GM10847 (cell line): ENCODE data around the gene SELENOP.

ENCODE experiments used
- POLR2A ChIP-seq: IDR thresholded peaks from 2 replicates; pipeline ENCODE4 v1.6.1; 2011; ENCODE audit not compliant: insufficient read length; ENCODE audit errors: extremely low read depth

Gene SELENOP

GRCh38 chr5:42836070-42836769 is 24.5 kb upstream of the SELENOP start:
- no peak for TF ChIP-seq POLR2A

DNA sequence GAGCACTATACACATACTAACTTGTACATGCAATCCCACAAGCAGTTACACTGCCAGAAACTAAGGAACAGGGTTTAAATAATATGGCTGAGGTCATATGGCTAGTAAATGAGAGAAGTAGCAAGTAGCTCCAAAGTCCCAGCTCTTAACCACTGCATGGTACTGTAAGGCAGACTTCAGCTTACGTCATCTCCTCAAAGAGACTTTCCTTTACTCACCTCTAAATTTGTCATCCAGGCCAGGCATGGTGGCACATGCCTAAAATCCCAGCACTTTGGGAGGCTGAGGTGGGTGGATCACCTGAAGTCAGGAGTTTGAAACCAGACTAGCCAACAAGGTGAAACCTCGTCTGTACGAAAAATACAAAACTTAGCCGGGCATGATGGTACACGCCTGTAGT is 20.4 kb upstream of the SELENOP start:
- TF ChIP-seq POLR2A, result no peak

DNA sequence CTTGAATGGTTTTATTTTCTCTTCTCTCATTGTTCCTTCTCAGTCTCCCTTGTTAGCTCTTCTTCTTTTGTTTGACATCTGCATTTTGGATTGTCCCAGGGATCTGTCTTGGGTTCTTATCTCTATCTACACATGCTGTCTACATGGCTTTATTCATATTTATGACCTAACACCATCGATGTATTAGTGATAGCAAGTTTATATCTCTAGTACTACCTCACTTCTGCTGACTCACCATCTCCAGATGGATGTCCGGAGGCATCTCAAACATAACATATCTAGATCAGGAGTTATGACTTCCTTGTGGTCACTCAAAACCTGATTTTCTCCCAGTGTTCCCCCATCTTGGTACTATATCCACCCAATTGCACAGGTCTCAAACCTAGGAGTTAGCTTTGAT is 19.2 kb upstream of the SELENOP start:
- TF ChIP-seq POLR2A, result no peak

DNA sequence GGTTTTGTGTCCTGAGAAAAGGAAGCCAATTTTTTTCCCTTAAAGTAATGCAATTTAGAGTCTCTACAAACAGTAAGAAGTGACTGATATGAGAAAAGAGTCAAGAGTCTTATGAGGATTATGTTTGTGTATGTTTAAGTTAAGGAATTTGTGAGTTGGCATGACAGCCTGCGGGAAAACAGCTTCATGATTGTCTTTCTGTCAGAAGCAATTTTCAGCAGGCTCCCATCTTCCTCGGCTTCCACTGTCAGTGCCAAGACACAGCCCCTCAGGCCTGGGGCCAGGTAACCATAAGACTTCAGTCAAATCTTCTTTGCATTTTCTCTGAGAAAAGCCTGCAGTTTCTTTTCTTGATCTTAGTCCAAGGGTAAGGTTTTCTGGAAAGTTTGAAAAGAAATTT is 17.0 kb upstream of the SELENOP start:
- TF ChIP-seq POLR2A, result no peak

DNA sequence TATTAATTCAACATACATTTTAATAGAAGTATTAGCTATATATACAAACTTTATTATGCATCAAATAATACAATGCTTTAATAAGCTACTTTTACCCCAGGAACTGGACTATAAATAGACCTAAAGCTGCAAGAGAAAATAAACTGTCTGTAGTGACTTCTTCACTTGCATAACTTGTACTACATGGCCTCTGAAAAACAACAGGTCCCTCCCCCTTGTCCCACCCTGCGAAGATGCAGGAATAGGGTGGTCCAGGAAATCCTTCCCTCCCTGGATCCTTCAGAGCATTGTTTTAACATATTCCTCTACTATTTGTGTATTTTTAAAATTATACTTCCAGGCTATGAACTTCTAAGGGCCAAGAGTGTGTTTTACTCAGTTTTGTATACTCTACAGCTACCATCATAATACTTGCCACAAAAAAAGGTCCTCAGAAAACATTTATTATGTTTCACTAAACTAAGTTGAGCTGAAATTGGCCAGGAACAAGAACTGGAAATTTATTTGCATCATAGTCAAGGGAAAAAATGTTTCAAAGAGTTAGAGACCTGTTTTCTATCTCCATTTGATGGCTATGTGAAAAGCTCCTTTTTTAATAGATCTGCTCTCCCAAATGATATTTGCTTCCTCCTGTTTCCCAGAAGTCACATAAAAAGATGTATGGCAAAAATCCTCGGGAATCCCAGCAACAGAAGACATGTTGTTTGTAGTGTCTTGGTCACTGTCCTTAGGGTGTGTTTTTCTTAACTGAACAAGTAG is 15.2 kb upstream of the SELENOP start:
- TF ChIP-seq POLR2A, result no peak

GRCh38 chr5:42825422-42826148 is 13.9 kb upstream of the SELENOP start:
- no peak for TF ChIP-seq POLR2A

- TF ChIP-seq POLR2A, result no peak
These were observed 12.8 kb upstream of the SELENOP start for GRCh38 chr5:42824347-42824976.

DNA sequence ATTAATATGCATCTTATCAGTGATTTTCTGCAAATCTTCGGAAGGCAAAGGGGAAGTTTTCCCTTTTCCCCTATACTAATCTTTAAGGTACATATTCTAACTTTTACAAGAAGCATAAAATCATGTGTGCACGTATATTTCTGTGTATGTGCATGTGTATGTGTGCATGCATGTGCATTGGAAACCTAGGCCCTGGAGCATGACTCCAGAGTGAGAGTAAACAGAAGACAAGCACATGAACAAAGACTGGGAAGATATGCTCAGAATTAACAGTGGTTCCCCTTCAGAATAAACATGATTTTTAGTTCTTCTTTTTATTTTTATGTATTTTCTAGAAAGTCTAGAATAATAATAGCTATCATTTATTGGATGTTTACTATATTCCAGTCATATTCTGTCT is 10.9 kb upstream of the SELENOP start:
- TF ChIP-seq POLR2A, result no peak

- no peak for TF ChIP-seq POLR2A
These were observed 8.1 kb upstream of the SELENOP start for GRCh38 chr5:42819745-42820144.

- TF ChIP-seq POLR2A, result no peak
These were observed 1.8 kb upstream of the SELENOP start for GRCh38 chr5:42813533-42813932.

- TF ChIP-seq POLR2A, result no peak
These were observed 928 bp upstream of the SELENOP start for GRCh38 chr5:42812620-42813019.

DNA sequence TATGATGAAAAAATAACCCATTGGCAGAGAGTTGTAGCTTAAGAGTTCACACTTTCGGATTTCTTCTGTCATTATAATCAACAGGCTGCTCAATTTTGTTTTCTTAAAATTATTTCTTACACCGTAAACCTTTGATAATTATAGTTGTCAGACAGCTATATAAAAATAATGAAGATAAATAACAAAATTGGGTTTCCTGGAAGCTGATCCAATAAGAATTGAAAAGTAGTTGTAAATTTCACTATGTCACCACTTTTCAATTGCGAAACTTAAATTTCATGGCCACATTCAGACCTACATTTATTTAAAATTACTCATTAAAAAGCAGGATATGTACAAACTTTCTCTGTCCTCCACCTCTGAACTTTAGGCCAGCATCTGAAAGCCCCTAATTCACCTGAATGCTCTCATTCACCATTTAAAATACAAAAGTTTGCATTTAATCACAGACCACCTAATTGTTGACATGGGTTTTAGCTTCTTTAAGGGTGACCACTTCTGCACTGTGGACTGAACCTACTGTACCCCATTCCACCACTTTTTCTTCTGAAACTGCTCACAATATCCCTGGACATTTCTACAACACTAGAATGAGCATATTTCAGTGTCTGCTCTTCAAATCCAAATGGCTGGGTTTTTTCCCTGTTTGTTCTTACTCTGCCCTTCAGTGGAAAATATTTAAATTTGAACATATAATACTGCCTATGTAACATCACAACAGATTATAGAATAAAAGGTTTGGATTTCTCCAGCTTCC is 680 bp downstream of the SELENOP start:
- no peak for TF ChIP-seq POLR2A

- no peak for TF ChIP-seq POLR2A
These were observed 2.6 kb downstream of the SELENOP start for GRCh38 chr5:42808888-42809611.
